Measurements from ENCODE around the gene SRL.

DNA sequence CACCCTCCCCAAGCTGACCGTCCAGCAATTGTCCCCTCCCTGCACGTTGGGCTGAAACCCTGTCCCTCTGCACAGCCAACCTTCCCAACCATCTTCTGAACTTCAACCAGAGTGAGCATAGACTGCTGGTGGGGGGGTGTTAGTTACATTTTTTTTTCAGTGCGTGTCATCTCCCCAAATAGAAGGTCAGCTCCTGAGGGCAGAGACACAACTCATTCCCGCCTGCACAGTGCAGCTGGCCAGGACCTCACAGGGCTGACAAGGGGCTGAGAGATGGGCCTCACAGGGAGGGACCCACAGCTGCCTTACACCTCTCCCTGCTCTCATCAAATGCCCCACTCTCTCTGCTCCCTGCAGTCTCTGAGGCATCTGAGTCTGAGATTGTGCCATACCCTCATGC lies 8.4 kb downstream of the SRL start:
- TF ChIP-seq, protein P1, sequence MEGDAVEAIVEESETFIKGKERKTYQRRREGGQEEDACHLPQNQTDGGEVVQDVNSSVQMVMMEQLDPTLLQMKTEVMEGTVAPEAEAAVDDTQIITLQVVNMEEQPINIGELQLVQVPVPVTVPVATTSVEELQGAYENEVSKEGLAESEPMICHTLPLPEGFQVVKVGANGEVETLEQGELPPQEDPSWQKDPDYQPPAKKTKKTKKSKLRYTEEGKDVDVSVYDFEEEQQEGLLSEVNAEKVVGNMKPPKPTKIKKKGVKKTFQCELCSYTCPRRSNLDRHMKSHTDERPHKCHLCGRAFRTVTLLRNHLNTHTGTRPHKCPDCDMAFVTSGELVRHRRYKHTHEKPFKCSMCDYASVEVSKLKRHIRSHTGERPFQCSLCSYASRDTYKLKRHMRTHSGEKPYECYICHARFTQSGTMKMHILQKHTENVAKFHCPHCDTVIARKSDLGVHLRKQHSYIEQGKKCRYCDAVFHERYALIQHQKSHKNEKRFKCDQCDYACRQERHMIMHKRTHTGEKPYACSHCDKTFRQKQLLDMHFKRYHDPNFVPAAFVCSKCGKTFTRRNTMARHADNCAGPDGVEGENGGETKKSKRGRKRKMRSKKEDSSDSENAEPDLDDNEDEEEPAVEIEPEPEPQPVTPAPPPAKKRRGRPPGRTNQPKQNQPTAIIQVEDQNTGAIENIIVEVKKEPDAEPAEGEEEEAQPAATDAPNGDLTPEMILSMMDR (IDR thresholded peaks at IDR 0.05): no peak
- TF ChIP-seq POLR2A (IDR thresholded peaks at IDR 0.05): no peak

All from body of pancreas (tissue), 4 donors.